ENCODE measurements around the gene LRMDA. TPM values are rescaled to one million over a fixed set of nuclear protein-coding genes. Genes with fewer than 3 reads are reported as not detected.
A peak's percentile ranks its signal among the peaks of the same experiment; 100 is the strongest.

Gene LRMDA
- total and polyA plus RNA-seq, 2 of the 13 experiments (the other 11 are each of a cell fraction or from before 2014, with no cell fraction given) = 13.4 to 22.0 TPM

GRCh38 chr10:75788394-75789205 is 357.2 kb downstream of the LRMDA start (continued):
- TF ChIP-seq ZHX1 (CRISPR knock-in tag; IDR thresholded peaks at IDR 0.05; ENCODE audit: low read depth) = no peak
- TF ChIP-seq MIXL1 (CRISPR knock-in tag; IDR thresholded peaks at IDR 0.05) = peak; percentile 63; the same call in 1 of the 2 replicates
- TF ChIP-seq ZNF563 (CRISPR knock-in tag; IDR thresholded peaks at IDR 0.05) = no peak
- no peak for TF ChIP-seq BORCS8-MEF2B (CRISPR knock-in tag; IDR thresholded peaks at IDR 0.05)
- TF ChIP-seq ZNF503 (CRISPR knock-in tag; IDR thresholded peaks at IDR 0.05) = peak; percentile 60
- TF ChIP-seq ZNF441 (CRISPR knock-in tag; IDR thresholded peaks at IDR 0.05; ENCODE audit: borderline replicate concordance) = no peak
- TF ChIP-seq ZFP90 (CRISPR knock-in tag; IDR thresholded peaks at IDR 0.05; ENCODE audit: borderline replicate concordance) = no peak; the same call in 1 of the 2 replicates
- TF ChIP-seq ZNF616 (CRISPR knock-in tag; IDR thresholded peaks at IDR 0.05; ENCODE audit: low read depth) = no peak
- TF ChIP-seq THAP11 (CRISPR knock-in tag; IDR thresholded peaks at IDR 0.05) = peak; percentile 61; the same call in 1 of the 2 replicates
- no peak for TF ChIP-seq ZNF180 (CRISPR knock-in tag; IDR thresholded peaks at IDR 0.05; ENCODE audit: borderline replicate concordance, low read depth)
- TF ChIP-seq ZNF770 (CRISPR knock-in tag; IDR thresholded peaks at IDR 0.05) = no peak
- no peak for TF ChIP-seq ZBTB39 (CRISPR knock-in tag; IDR thresholded peaks at IDR 0.05)
- no peak for TF ChIP-seq NCOA5 (CRISPR knock-in tag; IDR thresholded peaks at IDR 0.05)
- TF ChIP-seq CSRNP1 (CRISPR knock-in tag; IDR thresholded peaks at IDR 0.05) = no peak
- no peak; the same call in 1 of the 2 replicates for TF ChIP-seq RAD21 (CRISPR knock-in tag; IDR thresholded peaks at IDR 0.05)

All from HepG2 (cell line).